Occipital lobe (tissue), 2 donors: ENCODE measurements around the gene SF3B1. TPM values are rescaled to one million over a fixed set of nuclear protein-coding genes. Genes with fewer than 3 reads are reported as not detected.
"Not testable (repeated sequence)": the region's sequence is repeated elsewhere in the genome, so short reads cannot be mapped to it uniquely, and the experiment has no call there.

Experiments
- DNase-seq: peaks from one replicate; lab custom pipeline; 2025; lab: John Stamatoyannopoulos, UW
- total RNA-seq: library from RNA; depleted of rRNA; stranded (reverse); fragments of >200 nt; gene quantifications from one replicate; pipeline ENCODE4 v1.2.3, GENCODE V29; 2014

The SF3B1 gene
- total RNA-seq, 1 donor from 2014 or later: 394 TPM

DNA sequence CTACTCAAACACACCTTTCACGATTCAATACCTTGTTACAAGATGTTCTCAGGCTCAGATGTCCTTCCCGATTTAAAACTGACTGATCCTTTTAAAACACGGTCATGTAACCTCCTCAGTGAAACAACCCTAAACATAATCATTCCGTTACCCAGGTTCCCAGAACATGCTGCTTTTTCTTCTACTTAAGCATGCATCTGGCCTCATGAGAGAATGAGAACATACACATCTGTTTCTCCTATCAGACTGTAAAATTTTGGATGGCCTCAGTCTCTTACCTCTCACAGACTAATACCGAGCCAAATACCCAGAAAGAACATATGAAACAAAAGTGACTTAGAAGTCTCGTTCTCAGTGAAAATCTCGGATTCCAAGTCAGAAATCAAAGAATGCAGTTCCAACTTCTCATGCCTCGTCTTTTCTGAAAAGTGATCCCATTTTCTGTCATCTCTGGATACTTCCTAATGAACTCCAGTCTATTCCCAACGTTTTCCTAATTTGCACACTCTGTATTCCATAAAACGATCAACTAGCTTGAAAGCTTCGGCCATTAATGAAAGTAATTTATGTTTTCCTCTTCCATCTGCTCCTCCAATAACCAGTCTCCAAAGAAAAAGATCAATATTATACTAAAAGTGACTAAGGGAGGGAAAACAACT is 919 bp downstream of the SF3B1 start:
- no peak for DNase-seq

GRCh38 chr2:197432527-197432926 is 2.3 kb downstream of the SF3B1 start:
- not testable (repeated sequence) for DNase-seq

DNA sequence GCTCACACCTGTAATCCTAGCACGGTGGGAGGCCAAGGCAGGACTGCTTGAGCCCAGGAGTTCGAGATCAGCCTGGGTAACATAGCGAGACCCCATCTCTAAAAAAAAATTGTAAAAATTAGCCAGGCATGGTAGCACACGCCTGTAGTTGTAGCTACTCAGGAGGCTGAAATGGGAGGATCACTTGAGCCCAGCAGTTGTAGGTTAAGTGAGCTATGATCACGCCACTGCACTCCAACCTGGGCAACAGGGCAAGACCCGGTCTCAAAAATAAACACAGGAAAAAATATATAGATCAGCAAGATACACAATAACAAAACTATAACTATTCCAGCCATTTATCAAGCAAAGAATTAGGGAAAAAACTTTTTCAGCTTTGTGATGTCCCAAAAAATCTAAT is 3.0 kb downstream of the SF3B1 start:
- DNase-seq: no peak

GRCh38 chr2:197427986-197428385 is 6.8 kb downstream of the SF3B1 start:
- DNase-seq: no peak

GRCh38 chr2:197426723-197427603 is 7.9 kb downstream of the SF3B1 start:
- DNase-seq: no peak

DNA sequence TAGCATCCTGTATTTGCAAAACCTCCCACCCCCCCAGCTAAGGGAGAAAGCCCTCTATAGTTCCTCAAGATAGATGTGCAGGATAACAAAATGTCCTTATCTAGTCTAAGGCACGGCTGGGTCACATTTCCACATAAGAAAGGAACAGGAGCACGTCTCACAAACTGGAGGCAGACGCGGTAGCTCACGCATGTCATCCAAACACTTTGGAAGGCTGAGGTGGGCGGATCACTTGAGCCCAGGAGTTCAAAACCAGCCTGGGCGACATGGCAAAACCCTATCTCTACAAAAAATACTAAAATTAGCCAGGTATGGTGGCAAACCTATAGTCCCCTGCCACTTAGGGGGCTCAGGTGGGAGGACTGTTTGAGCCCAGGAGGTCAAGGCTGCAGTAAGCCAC is 9.3 kb downstream of the SF3B1 start:
- no peak for DNase-seq

- no peak for DNase-seq
Measured at GRCh38 chr2:197423307-197423706, 11.5 kb downstream of the SF3B1 start.

- DNase-seq: no peak
Measured at GRCh38 chr2:197419438-197419837, 15.4 kb downstream of the SF3B1 start.

GRCh38 chr2:197416268-197416667 is 18.6 kb downstream of the SF3B1 start:
- DNase-seq: no peak

DNA sequence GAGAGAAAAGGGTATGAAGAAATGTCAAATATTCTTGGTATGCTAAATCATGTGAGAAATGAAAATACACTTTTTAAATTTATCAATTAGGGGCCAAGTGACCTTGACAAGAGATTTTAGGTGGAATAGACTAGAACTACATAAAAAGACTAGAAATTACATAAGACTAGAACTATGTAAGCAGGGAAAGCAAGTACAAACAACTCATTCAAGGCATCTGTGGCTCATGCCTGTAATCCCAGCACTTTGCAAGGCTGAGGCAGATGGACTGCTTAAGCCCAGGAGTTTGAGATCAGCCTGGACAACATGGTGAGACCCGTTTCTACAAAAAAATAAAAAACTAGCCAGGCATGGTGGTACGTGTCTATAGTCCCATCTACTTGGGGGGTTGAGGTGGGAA is 20.3 kb downstream of the SF3B1 start:
- DNase-seq: no peak

GRCh38 chr2:197414039-197414438 is 20.8 kb downstream of the SF3B1 start:
- no peak for DNase-seq

DNA sequence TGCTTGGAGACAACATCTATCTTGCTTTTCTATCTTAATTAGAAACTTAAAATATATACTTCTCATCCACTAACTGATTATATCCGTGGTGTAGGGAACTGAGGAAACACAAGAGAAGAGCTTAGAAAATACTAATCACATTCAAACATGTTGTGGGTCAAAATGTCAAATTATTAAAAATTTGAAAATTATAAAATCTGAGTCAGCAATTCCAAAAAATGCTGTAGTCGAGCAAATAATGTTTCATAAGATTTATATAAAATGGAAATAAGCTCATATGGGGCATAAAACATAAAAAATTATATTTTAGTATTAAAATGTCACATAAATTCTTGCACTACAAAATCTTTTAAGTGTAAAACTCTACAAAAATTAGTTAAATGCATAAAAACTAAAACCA is 29.2 kb downstream of the SF3B1 start:
- no peak for DNase-seq

GRCh38 chr2:197399887-197400540 is 34.8 kb downstream of the SF3B1 start:
- no peak for DNase-seq

DNA sequence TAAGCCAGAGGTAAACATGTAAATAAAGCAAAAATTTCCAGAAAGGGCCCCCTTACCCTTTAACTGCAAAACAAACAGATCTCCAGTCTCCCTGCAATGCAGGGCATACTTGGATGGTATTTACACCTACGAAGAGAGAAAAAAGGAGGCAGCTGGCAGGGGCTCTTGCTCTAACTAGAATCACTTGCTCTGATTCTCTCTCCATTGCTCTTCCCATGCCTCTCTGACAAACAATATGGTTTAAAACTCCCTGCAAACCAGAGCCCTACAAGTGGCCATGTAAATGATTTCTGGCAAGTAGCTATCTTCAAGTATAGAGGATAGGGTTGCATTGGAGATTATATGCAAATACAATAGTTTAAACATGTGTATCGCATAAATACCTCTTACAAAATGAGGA is 35.9 kb downstream of the SF3B1 start:
- DNase-seq: no peak

DNA sequence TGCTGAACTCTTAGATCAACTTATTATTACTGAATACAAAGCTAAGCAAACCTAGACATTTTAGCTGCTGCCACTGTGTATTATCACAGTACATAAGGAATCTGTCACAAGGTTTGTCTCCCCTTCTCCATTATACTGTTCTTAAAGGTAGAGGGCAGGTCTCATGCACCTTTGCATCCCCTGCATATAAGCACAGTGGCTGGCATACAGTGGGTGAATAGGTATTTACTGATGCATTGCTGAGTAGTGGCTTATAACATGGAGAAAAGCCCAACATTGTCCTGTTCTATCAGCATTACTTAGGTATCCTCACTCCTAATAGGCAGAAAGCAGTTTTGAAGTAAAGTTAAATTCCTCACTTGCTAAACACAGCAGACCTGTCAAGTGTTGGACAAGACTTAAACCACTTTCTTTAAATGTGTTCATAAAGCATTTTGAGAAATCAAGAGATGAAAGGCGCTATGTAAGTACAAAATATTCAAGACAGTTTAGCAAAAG is 43.6 kb downstream of the SF3B1 start:
- no peak for DNase-seq

DNA sequence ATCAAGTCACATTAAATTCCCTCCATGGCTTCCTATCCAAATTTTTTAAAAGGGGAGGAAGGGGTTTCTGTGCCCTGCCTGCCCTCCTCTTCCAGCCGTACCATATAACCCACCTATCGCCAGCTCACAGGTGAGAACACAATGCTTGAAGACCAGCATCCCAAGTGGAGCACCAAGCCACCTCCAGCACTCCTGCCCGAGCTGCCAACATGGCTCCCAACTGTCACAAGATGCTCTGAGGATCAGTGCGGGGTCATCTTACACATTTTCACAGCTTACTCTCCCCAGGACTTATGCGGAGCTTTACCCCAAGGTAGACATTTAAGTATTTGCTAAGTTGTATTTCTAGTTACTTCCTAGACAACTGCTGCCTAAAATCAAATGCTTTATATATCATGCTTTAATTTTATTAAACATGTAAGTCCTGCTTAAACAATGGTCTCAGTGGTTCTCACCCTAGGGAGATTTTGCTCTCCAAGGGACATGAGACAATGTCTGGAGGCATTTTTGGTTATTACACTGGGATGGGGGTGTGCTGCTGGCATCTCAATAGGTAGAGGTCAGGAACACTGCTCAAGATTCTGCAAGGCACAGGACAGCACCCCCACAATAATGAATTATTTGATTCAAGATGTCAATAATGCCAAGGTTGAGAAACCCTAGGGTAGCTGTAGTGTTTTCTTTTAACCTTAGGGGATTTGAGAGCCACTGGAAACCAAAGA is 45.8 kb downstream of the SF3B1 start:
- no peak for DNase-seq

- DNase-seq: no peak
Measured at GRCh38 chr2:197387179-197387578, 47.6 kb downstream of the SF3B1 start.

DNA sequence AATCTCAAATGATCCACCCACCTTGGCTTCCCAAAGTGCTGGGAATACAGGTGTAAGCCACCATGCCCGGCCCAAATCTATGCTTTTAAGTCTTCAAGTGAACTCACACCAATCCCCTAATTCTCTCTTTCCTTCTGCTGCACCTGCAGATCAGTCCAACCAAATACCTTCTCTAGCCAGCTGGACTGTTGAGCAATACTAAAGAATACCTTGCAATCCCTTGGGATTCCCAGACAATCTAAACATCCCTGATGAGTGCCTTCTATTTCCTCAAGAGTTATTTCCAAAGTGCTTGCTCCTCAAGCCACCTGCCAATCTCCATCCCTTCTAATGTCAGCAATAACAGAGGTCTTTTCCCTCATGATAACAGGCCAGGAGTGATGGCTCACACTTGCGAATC is 48.6 kb downstream of the SF3B1 start:
- no peak for DNase-seq

DNA sequence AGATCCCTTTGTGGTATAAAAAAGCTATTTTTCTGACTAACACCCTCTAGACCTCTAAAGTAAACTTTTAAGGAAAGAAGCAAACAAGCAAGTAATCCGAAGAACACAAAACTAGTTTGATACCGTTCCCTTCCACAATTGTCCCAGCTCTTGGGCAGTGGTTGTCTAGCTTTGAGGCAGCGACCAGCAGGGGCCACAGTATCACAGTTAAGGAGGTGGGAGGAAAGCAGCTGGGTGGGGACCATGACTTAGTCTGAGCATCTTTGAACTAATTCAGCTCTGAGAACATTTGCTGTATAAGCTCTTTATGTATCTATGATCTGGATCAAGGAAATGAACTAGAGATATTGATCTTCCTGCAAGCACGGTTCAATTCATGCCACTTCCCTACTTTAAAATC is 51.0 kb downstream of the SF3B1 start:
- no peak for DNase-seq

DNA sequence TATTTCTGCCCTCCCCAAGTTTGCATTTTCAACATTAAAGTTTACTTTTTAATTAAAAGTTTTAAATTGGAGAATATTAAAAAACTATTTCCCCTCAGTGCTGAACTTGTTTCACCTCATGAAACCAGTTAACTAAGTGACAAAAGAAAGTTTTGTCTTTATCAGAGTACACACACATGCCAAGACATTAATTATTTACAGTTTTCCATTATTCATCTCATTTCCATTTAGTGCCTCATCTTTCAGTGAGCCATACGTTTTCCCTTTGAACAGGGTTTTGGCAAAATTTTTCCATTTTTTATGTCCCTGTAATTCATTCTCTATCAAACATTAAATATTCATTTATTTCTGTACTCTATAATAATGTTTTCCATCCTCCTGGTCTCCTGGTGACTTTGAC is 53.2 kb downstream of the SF3B1 start:
- no peak for DNase-seq

DNA sequence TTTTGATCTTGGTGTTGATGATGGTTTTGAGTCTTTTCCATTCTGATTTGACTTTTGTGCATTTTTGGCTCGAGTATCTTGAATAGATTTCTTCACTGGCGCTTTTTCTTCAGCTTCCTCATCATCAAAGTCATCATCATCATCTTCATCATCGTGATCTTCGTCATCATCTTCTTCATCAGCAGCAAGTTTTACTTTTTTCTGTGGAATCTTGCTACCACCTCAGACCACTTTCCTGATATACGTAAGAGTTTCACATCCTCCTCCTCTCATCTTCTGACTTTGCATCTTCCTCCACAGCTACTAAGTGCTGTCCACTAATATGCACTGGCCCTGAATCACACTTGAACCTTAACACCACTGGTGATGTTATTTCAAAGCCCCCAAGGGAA is 54.9 kb downstream of the SF3B1 start:
- not testable (repeated sequence) for DNase-seq
